Smooth muscle cell (in vitro differentiated cells): Measurements from ENCODE around the gene HMG20B. TPM values are rescaled to one million over a fixed set of nuclear protein-coding genes. Genes with fewer than 3 reads are reported as not detected.

Experiments used
- DNase-seq: peaks from one replicate; lab custom pipeline; 2025; ENCODE audit not compliant: unreplicated experiment; lab: John Stamatoyannopoulos, UW
- H2AFZ ChIP-seq: fragments of 200-600 bp; sonication (generic); 2 replicates; pipeline ENCODE4 v1.6.0; 2016; ENCODE audit warnings: antibody characterized with exemption, low read depth, mild to moderate bottlenecking
- H3F3A ChIP-seq: fragments of 200-600 bp; sonication (generic); 2 replicates; pipeline ENCODE4 v1.6.0; 2017; ENCODE audit warnings: antibody characterized with exemption, low read depth
- H3K27ac ChIP-seq: fragments of 200-600 bp; sonication (generic); 2 replicates; pipeline ENCODE4 v1.5.1; 2016; ENCODE audit warnings: low read depth, mild to moderate bottlenecking
- H3K27me3 ChIP-seq: fragments of 200-600 bp; sonication (generic); 2 replicates; pipeline ENCODE4 v1.6.1; 2016; ENCODE audit warnings: low read depth, mild to moderate bottlenecking
- H3K36me3 ChIP-seq: fragments of 200-600 bp; sonication (generic); 2 replicates; pipeline ENCODE4 v1.5.1; 2016; ENCODE audit warnings: low read depth
- H3K4me1 ChIP-seq: fragments of 200-600 bp; sonication (generic); 2 replicates; pipeline ENCODE4 v1.5.1; 2016; ENCODE audit warnings: low read depth
- H3K4me2 ChIP-seq: fragments of 200-600 bp; sonication (generic); 2 replicates; pipeline ENCODE4 v1.6.0; 2016; ENCODE audit warnings: mild to moderate bottlenecking
- H3K4me3 ChIP-seq: fragments of 200-600 bp; sonication (generic); 2 replicates; pipeline ENCODE4 v1.5.1; 2016; ENCODE audit warnings: mild to moderate bottlenecking
- H3K79me2 ChIP-seq: fragments of 200-600 bp; sonication (generic); 2 replicates; pipeline ENCODE4 v1.6.0; 2016; ENCODE audit warnings: low read depth, mild to moderate bottlenecking
- H3K9ac ChIP-seq: fragments of 200-600 bp; sonication (generic); 2 replicates; pipeline ENCODE4 v1.6.0; 2016; ENCODE audit warnings: low read depth
- H3K9me3 ChIP-seq: fragments of 200-600 bp; sonication (generic); replicated peaks from 2 replicates; pipeline ENCODE4 v1.5.1; 2016; ENCODE audit warnings: low read depth
- H4K20me1 ChIP-seq: fragments of 200-600 bp; sonication (generic); 2 replicates; pipeline ENCODE4 v1.6.0; 2016; ENCODE audit warnings: low read depth
- WGBS: methylation state at CpG from one replicate; pipeline ENCODE4 v1.1.7; 2016; ENCODE audit warnings: low lambda C conversion rate; 5-methylcytosine and 5-hydroxymethylcytosine counted together
- polyA plus RNA-seq: library from polyadenylated mRNA; unstranded; fragments of >200 nt; fragmentation: Nextera tagmentation; extraction: Ambion mirVana; gene quantifications from 2 replicates; pipeline ENCODE4 v1.2.1, GENCODE V29; 2016
- total RNA-seq: library from RNA; depleted of rRNA; stranded (reverse); fragments of >200 nt; gene quantifications from 2 replicates; pipeline ENCODE4 v1.2.3, GENCODE V29; 2014
- TF ChIP-seq, protein P1 (sequence below): fragments of 200-600 bp; sonication (generic); IDR thresholded peaks from 2 replicates; pipeline ENCODE4 v1.5.1; 2017; ENCODE audit warnings: borderline replicate concordance, mild to moderate bottlenecking, antibody characterized with exemption; ENCODE audit not compliant: insufficient read depth, poor library complexity, severe bottlenecking

Gene HMG20B
- total and polyA plus RNA-seq, 2 experiments from 2014 or later: 109 to 120 TPM

DNA sequence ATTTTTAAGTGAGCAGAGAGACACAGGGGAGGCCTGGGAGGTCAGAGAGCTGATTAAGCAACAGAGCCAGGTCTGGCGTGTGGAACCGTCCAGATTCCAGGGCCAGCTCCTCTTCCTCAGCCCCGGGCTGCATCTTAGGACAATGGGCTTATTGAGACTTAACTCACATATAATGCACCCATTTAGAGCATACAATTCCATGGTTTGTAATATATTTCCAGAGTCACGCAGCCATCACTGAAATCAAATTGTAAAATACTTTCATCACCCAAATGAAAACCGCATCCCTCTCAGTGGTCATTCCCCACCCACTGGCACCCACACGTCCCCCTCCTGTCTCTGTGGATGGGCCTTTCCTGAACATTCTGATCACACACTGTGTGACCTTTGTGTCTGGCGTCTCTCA is 2.1 kb upstream of the HMG20B start:
- no peaks in the 10 kb centered on the region for H3K36me3 ChIP-seq
- H3K27ac ChIP-seq: no peak overlapping the region
- no peak overlapping the region for H3K4me2 ChIP-seq
- no peaks in the 10 kb centered on the region for H3K27me3 ChIP-seq
- TF ChIP-seq, protein P1, sequence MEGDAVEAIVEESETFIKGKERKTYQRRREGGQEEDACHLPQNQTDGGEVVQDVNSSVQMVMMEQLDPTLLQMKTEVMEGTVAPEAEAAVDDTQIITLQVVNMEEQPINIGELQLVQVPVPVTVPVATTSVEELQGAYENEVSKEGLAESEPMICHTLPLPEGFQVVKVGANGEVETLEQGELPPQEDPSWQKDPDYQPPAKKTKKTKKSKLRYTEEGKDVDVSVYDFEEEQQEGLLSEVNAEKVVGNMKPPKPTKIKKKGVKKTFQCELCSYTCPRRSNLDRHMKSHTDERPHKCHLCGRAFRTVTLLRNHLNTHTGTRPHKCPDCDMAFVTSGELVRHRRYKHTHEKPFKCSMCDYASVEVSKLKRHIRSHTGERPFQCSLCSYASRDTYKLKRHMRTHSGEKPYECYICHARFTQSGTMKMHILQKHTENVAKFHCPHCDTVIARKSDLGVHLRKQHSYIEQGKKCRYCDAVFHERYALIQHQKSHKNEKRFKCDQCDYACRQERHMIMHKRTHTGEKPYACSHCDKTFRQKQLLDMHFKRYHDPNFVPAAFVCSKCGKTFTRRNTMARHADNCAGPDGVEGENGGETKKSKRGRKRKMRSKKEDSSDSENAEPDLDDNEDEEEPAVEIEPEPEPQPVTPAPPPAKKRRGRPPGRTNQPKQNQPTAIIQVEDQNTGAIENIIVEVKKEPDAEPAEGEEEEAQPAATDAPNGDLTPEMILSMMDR: no peak
- no peaks in the 10 kb centered on the region for H3K9me3 ChIP-seq
- H3F3A ChIP-seq: peaks cover 6% of the 10 kb centered on the region
- H3K79me2 ChIP-seq: no peaks in the 10 kb centered on the region
- H3K9ac ChIP-seq: no peak overlapping the region
- 88% methylated on average over 7 of the region's 7 CpGs for WGBS
- H3K4me1 ChIP-seq: peaks cover 4% of the 10 kb centered on the region
- H3K4me3 ChIP-seq: no peak overlapping the region
- peaks cover 19% of the 10 kb centered on the region for H4K20me1 ChIP-seq
- no peak overlapping the region for H2AFZ ChIP-seq
- no peak for DNase-seq

DNA sequence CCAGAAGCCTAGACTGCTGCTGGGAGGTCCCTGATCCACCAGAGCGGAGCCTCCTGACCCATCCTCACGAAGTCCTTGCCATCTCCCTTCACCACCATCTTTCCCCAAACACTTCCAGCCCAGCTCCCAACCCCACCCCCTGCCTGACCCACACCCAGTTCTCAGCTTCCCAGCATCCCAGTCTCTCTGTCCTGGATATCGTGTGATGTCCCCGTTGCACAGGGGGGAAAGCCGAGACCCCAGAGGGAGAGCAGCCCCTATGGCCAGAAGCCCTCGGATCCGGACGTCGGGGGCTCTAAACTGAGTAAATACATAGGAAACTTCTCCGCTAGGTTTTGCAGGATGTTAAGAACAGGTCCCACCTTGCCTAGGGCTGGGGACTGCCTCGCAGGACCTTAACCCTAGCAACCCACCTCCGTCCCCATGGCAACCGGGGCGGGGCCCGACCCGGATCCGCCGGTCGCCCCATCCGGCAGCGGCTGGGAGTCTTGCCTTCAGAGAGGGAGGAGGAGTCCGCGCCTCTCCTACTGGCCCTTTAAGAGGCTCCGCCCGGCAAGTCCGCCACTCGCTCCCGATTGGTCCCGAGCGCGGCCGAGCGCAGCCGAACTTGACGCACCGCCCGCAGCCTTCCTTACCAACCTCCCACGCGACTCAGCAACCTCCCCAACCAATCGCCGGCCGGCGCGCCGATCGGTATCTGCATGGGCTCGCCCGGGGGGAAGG is 451 bp upstream of the HMG20B start:
- WGBS: 7% methylated on average over 44 of the region's 48 CpGs
- Histone ChIP-seq H3K27me3 (no peaks in the 10 kb centered on the region), H3K4me3 (peak overlapping the region; percentile 95), H3K27ac (no peak overlapping the region), H3K36me3 (no peaks in the 10 kb centered on the region), H4K20me1 (peaks cover 28% of the 10 kb centered on the region), H3F3A (peaks cover 13% of the 10 kb centered on the region), H3K4me2 (peak overlapping the region; percentile 94), H3K4me1 (peaks cover 14% of the 10 kb centered on the region), H2AFZ (peak overlapping the region; percentile 97), H3K79me2 (no peaks in the 10 kb centered on the region), H3K9ac (peak overlapping the region; percentile 71), H3K9me3 (no peaks in the 10 kb centered on the region)
- DNase-seq: peak; percentile 95
- TF ChIP-seq, protein P1: no peak

GRCh38 chr19:3573162-3573857 is 566 bp downstream of the HMG20B start:
- Histone ChIP-seq H4K20me1 (peaks cover 30% of the 10 kb centered on the region), H3K27ac (peak overlapping the region; percentile 72), H3F3A (peaks cover 15% of the 10 kb centered on the region), H3K4me3 (peak overlapping the region; percentile 95), H3K79me2 (no peaks in the 10 kb centered on the region), H3K4me1 (peaks cover 14% of the 10 kb centered on the region), H3K4me2 (peak overlapping the region; percentile 99), H3K27me3 (no peaks in the 10 kb centered on the region), H3K9ac (peak overlapping the region; percentile 97), H2AFZ (peak overlapping the region; percentile 54), H3K9me3 (no peaks in the 10 kb centered on the region), H3K36me3 (no peaks in the 10 kb centered on the region)
- TF ChIP-seq, protein P1: no peak
- DNase-seq: no peak
- WGBS: 1% methylated on average over 48 of the region's 60 CpGs
